Peyer's patch (tissue), 4 donors: ENCODE results near the gene MUC6. TPM values are rescaled to one million over a fixed set of nuclear protein-coding genes. Genes with fewer than 3 reads are reported as not detected.

Experiments
- DNase-seq, 3 donors: peaks; one replicate each; pipeline ENCODE4 v3.0.0-alpha.2; 2017 to 2019
- H3K27ac ChIP-seq, 4 donors: fragments of 200-600 bp; sonication (generic); one replicate each; pipeline ENCODE4 v1.5.1; 2016 to 2019
- H3K27me3 ChIP-seq, 2 donors: fragments of 200-600 bp; sonication (generic); one replicate each; pipeline ENCODE4 v1.5.1; 2019
- H3K36me3 ChIP-seq, 3 donors: fragments of 200-600 bp; sonication (generic); one replicate each; pipeline ENCODE4 v1.5.1; 2016 to 2019
- H3K4me1 ChIP-seq, 4 donors: fragments of 200-600 bp; sonication (generic); one replicate each; pipeline ENCODE4 v1.5.1; 2016 to 2019
- H3K4me3 ChIP-seq, 4 donors: fragments of 200-600 bp; sonication (generic); 1 replicate in 3 of 4; 2 replicates in 1 of 4; pipeline ENCODE4 v1.5.1; 2016 to 2019; ENCODE audit warnings: mild to moderate bottlenecking in 1 of 4
- H3K9me3 ChIP-seq, 4 donors: fragments of 200-600 bp; sonication (generic); one replicate each; pipeline ENCODE4 v1.5.1; 2016 to 2019; ENCODE audit warnings: mild to moderate bottlenecking in 1 of 4
- CTCF ChIP-seq, 6 experiments: fragments of 450-650 bp in 4 of 6; fragments of 200-600 bp in 2 of 6; sonication (generic) in 1 of 6; IDR thresholded peaks; one replicate each; pipeline ENCODE4 v1.5.1; 2017 to 2019; ENCODE audit warnings: antibody characterized with exemption in 6 of 6, mild to moderate bottlenecking in 3 of 6, moderate library complexity in 1 of 6
- POLR2A ChIP-seq, 2 donors: fragments of 450-650 bp; IDR thresholded peaks; one replicate each; pipeline ENCODE4 v1.5.1; 2017; ENCODE audit warnings: antibody characterized with exemption in 2 of 2, mild to moderate bottlenecking in 2 of 2, moderate library complexity in 2 of 2
- total RNA-seq, 4 donors: library from RNA; depleted of rRNA; stranded (reverse); fragments of >200 nt; gene quantifications; one replicate each; pipeline ENCODE4 v1.1.0, GENCODE V29; 2016

MUC6 gene
- total RNA-seq, 4 donors from 2014 or later = not detected

- DNase-seq = no peak
- H3K9me3 ChIP-seq = no peaks in the 10 kb centered on the region
- H3K27me3 ChIP-seq = no peaks in the 10 kb centered on the region
- no peak overlapping the region for H3K27ac ChIP-seq
- H3K4me1 ChIP-seq = no peaks in the 10 kb centered on the region
- H3K36me3 ChIP-seq = peaks cover 0 to 48% (median 0%) of the 10 kb centered on the region in 3 donors
- TF ChIP-seq POLR2A (IDR thresholded peaks at IDR 0.05) = no peak
- no peak for TF ChIP-seq CTCF (IDR thresholded peaks at IDR 0.05)
- H3K4me3 ChIP-seq = no peak overlapping the region
Measured at GRCh38 chr11:1012740-1013630, 23.5 kb downstream of the MUC6 start.

- Histone ChIP-seq H3K4me3 (no peak overlapping the region), H3K36me3 (peaks cover 0 to 55% (median 0%) of the 10 kb centered on the region in 3 donors), H3K4me1 (no peaks in the 10 kb centered on the region), H3K9me3 (no peaks in the 10 kb centered on the region), H3K27ac (no peak overlapping the region), H3K27me3 (no peaks in the 10 kb centered on the region)
- no peak for DNase-seq
- TF ChIP-seq CTCF (IDR thresholded peaks at IDR 0.05) (no peak), POLR2A (IDR thresholded peaks at IDR 0.05) (no peak)
Measured at GRCh38 chr11:1012291-1012690, 24.2 kb downstream of the MUC6 start.

GRCh38 chr11:1011320-1011698 lies 25.2 kb downstream of the MUC6 start:
- H3K4me1 ChIP-seq = no peaks in the 10 kb centered on the region
- TF ChIP-seq POLR2A (IDR thresholded peaks at IDR 0.05) = no peak
- no peak for TF ChIP-seq CTCF (IDR thresholded peaks at IDR 0.05)
- no peaks in the 10 kb centered on the region for H3K27me3 ChIP-seq
- DNase-seq = no peak
- peaks cover 0 to 64% (median 0%) of the 10 kb centered on the region in 3 donors for H3K36me3 ChIP-seq
- no peaks in the 10 kb centered on the region for H3K9me3 ChIP-seq
- no peak overlapping the region for H3K4me3 ChIP-seq
- no peak overlapping the region for H3K27ac ChIP-seq

- Histone ChIP-seq H3K4me3 (no peak overlapping the region), H3K9me3 (no peaks in the 10 kb centered on the region), H3K4me1 (no peaks in the 10 kb centered on the region), H3K27ac (no peak overlapping the region), H3K27me3 (no peaks in the 10 kb centered on the region), H3K36me3 (peaks cover 0 to 64% (median 0%) of the 10 kb centered on the region in 3 donors)
- DNase-seq = no peak
- TF ChIP-seq CTCF (IDR thresholded peaks at IDR 0.05) (no peak), POLR2A (IDR thresholded peaks at IDR 0.05) (no peak)
Measured at GRCh38 chr11:1010551-1011319, 25.8 kb downstream of the MUC6 start.

- no peak for DNase-seq
- Histone ChIP-seq H3K4me3 (no peak overlapping the region), H3K27ac (no peak overlapping the region), H3K4me1 (no peaks in the 10 kb centered on the region), H3K9me3 (no peaks in the 10 kb centered on the region), H3K27me3 (no peaks in the 10 kb centered on the region), H3K36me3 (peaks cover 0 to 71% (median 0%) of the 10 kb centered on the region in 3 donors)
- TF ChIP-seq CTCF (IDR thresholded peaks at IDR 0.05) = no peak
- no peak for TF ChIP-seq POLR2A (IDR thresholded peaks at IDR 0.05)
Measured at GRCh38 chr11:1009991-1010390, 26.5 kb downstream of the MUC6 start.
